GM23338 (cell line): ENCODE data around the gene PLEKHA8.

ENCODE experiments used
- EZH2 ChIP-seq: fragments of 200-600 bp; sonication (generic); IDR thresholded peaks from one replicate; pipeline ENCODE4 v1.8.0; 2017; ENCODE audit warnings: antibody characterized with exemption, mild to moderate bottlenecking, low read depth; ENCODE audit not compliant: unreplicated experiment
- TF ChIP-seq, protein P1 (sequence below): IDR thresholded peaks from one replicate; pipeline ENCODE4 v1.6.1; 2018; ENCODE audit warnings: antibody characterized with exemption; ENCODE audit not compliant: unreplicated experiment

DNA sequence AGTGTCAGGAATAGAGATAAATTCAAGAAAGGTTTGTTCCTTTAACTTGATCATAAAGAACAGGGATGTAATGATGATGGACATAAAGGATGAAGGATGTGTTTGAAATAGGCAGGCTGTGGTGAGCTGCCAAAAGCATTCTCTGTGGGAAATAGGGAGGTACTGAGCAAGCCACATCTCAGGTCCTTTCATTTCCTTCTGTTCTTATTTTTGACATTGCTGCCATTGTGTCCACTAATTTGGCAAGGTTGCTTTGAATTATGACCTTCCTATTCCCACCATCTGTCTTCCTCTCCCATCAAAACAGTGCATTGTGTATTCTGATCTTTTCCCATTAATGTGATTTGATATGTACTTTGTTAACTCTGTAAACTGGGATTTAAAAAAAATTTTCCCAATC is 48.1 kb upstream of the PLEKHA8 start:
- TF ChIP-seq, protein P1, sequence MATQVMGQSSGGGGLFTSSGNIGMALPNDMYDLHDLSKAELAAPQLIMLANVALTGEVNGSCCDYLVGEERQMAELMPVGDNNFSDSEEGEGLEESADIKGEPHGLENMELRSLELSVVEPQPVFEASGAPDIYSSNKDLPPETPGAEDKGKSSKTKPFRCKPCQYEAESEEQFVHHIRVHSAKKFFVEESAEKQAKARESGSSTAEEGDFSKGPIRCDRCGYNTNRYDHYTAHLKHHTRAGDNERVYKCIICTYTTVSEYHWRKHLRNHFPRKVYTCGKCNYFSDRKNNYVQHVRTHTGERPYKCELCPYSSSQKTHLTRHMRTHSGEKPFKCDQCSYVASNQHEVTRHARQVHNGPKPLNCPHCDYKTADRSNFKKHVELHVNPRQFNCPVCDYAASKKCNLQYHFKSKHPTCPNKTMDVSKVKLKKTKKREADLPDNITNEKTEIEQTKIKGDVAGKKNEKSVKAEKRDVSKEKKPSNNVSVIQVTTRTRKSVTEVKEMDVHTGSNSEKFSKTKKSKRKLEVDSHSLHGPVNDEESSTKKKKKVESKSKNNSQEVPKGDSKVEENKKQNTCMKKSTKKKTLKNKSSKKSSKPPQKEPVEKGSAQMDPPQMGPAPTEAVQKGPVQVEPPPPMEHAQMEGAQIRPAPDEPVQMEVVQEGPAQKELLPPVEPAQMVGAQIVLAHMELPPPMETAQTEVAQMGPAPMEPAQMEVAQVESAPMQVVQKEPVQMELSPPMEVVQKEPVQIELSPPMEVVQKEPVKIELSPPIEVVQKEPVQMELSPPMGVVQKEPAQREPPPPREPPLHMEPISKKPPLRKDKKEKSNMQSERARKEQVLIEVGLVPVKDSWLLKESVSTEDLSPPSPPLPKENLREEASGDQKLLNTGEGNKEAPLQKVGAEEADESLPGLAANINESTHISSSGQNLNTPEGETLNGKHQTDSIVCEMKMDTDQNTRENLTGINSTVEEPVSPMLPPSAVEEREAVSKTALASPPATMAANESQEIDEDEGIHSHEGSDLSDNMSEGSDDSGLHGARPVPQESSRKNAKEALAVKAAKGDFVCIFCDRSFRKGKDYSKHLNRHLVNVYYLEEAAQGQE, result no peak
- TF ChIP-seq EZH2, result no peak
